ENCODE results near the gene TBC1D22A.

TBC1D22A gene

DNA sequence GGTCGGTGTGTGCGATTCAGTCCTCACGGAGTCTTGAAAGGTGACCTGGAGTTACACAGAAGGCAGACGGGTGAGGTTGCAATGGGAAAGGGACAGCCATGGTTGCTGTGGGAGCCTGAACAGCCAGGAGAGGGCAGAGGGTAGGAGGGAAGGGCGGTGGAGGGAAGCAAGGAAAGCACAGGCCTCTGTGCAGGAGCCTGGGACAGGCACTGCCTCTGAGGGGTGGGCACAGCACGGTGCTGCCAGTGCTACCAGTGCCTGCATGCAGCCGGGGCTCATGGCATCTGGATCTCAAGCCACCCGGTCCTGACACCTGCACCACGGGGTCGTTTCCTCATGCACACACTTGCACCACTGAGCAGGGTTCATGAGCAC is 401.0 kb downstream of the TBC1D22A start:
- no peak for DNase-seq (ENCODE audit: low spot score)
- TF ChIP-seq, protein P1, sequence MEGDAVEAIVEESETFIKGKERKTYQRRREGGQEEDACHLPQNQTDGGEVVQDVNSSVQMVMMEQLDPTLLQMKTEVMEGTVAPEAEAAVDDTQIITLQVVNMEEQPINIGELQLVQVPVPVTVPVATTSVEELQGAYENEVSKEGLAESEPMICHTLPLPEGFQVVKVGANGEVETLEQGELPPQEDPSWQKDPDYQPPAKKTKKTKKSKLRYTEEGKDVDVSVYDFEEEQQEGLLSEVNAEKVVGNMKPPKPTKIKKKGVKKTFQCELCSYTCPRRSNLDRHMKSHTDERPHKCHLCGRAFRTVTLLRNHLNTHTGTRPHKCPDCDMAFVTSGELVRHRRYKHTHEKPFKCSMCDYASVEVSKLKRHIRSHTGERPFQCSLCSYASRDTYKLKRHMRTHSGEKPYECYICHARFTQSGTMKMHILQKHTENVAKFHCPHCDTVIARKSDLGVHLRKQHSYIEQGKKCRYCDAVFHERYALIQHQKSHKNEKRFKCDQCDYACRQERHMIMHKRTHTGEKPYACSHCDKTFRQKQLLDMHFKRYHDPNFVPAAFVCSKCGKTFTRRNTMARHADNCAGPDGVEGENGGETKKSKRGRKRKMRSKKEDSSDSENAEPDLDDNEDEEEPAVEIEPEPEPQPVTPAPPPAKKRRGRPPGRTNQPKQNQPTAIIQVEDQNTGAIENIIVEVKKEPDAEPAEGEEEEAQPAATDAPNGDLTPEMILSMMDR (IDR thresholded peaks at IDR 0.05; ENCODE audit: extremely low read depth, missing control alignments), result no peak

- TF ChIP-seq, protein P1 (IDR thresholded peaks at IDR 0.05; ENCODE audit: extremely low read depth, missing control alignments), result no peak
- DNase-seq (ENCODE audit: low spot score), result no peak
These were observed 401.5 kb downstream of the TBC1D22A start for GRCh38 chr22:47163856-47164513.

- TF ChIP-seq, protein P1 (IDR thresholded peaks at IDR 0.05; ENCODE audit: extremely low read depth, missing control alignments), result no peak
- no peak for DNase-seq (ENCODE audit: low spot score)
These were observed 402.3 kb downstream of the TBC1D22A start for GRCh38 chr22:47164514-47165337.

- TF ChIP-seq, protein P1 (IDR thresholded peaks at IDR 0.05; ENCODE audit: extremely low read depth, missing control alignments), result no peak
- no peak for DNase-seq (ENCODE audit: low spot score)
These were observed 403.0 kb downstream of the TBC1D22A start for GRCh38 chr22:47165338-47166032.

GRCh38 chr22:47166033-47166404 is 403.6 kb downstream of the TBC1D22A start:
- TF ChIP-seq, protein P1 (IDR thresholded peaks at IDR 0.05; ENCODE audit: extremely low read depth, missing control alignments), result no peak
- DNase-seq (ENCODE audit: low spot score), result no peak

GRCh38 chr22:47166446-47167016 is 404.1 kb downstream of the TBC1D22A start:
- DNase-seq (ENCODE audit: low spot score), result no peak
- TF ChIP-seq, protein P1 (IDR thresholded peaks at IDR 0.05; ENCODE audit: extremely low read depth, missing control alignments), result no peak
